K562 (cell line): Measurements from ENCODE around the gene UTP15. TPM values are rescaled to one million over a fixed set of nuclear protein-coding genes. Genes with fewer than 3 reads are reported as not detected.
A peak's percentile ranks its signal among the peaks of the same experiment; 100 is the strongest.

Experiments used
- ATAC-seq: fragments of 200-7000 bp; cut with Tn5 transposase; 3 replicates; pipeline ENCODE4 v1.9.1; 2020; ENCODE audit warnings: moderate library complexity
- BruUV-seq: library from RNA; stranded (reverse); fragments of 400-500 nt; replicated peaks from 2 replicates; lab custom pipeline; 2021; lab: Mats Ljungman, UMichigan
- CTCF ChIA-PET: fragments of 300-600 bp; formaldehyde crosslinking; extraction: SDS; loops from one replicate; lab custom pipeline; 2021; ENCODE audit warnings: low intra/inter-chr PET ratio; lab: Yijun Ruan, JAX
- POLR2A ChIA-PET: fragments of 300-600, 350-650 bp; sonication (Branson Sonifier 250); formaldehyde crosslinking; extraction: SDS; loops from one replicate; lab custom pipeline; 2021; ENCODE audit warnings: antibody characterized with exemption, inconsistent platforms; lab: Yijun Ruan, JAX
- DNase-seq, 4 experiments: peaks; one replicate each; pipeline versions ENCODE4 v3.0.0 to v3.0.0-alpha.2; 2011 to 2018; ENCODE audit warnings: low spot score in 3 of 4, mixed read lengths in 3 of 4; ENCODE audit errors: extremely low read depth in 1 of 4
- FAIRE-seq: peaks from 2 replicates; lab custom pipeline; 2011; peaks lifted over from hg19 to GRCh38; lab: Jason Lieb, UNC
- H2AFZ ChIP-seq: 2 replicates; pipeline ENCODE4 v1.6.0; 2011; ENCODE audit warnings: low read depth, low read length, control low read depth, inconsistent platforms
- H3K27ac ChIP-seq: fragments of 200-600 bp; 3 replicates; pipeline ENCODE4 v1.8.0; 2011; ENCODE audit warnings: low read depth, mild to moderate bottlenecking, control low read depth, inconsistent platforms, low read length, moderate library complexity, mixed read lengths; ENCODE audit errors: extremely low read depth
- H3K27me3 ChIP-seq, 2 experiments: fragments of 300-600 bp in 1 of 2; 2 replicates in 1 of 2; 3 replicates in 1 of 2; pipeline versions ENCODE4 v1.6.0 to v1.8.0; 2011; ENCODE audit warnings: inconsistent platforms in 2 of 2, low read length in 2 of 2, mild to moderate bottlenecking in 1 of 2, mixed read lengths in 1 of 2, moderate library complexity in 1 of 2; ENCODE audit not compliant: control insufficient read depth in 2 of 2, insufficient read depth in 2 of 2
- H3K36me3 ChIP-seq: fragments of 300-600 bp; 3 replicates; pipeline ENCODE4 v1.8.0; 2011; ENCODE audit warnings: mild to moderate bottlenecking, low read length, inconsistent platforms; ENCODE audit not compliant: control insufficient read depth, insufficient read depth
- H3K4me1 ChIP-seq, 2 experiments: fragments of 200-600 bp in 1 of 2; replicated peaks in 1 of 2; 2 replicates in 1 of 2; 3 replicates in 1 of 2; pipeline versions ENCODE4 v1.5.1 to v1.8.0; 2011; ENCODE audit warnings: inconsistent platforms in 2 of 2, low read length in 2 of 2, mild to moderate bottlenecking in 1 of 2, mixed read lengths in 1 of 2, moderate library complexity in 1 of 2; ENCODE audit not compliant: control insufficient read depth in 2 of 2, insufficient read depth in 2 of 2
- H3K4me2 ChIP-seq: 2 replicates; pipeline ENCODE4 v1.6.1; 2011; ENCODE audit warnings: low read length, control low read depth, inconsistent platforms, mixed read lengths; ENCODE audit not compliant: insufficient read depth
- H3K4me3 ChIP-seq: fragments of 200-600 bp; sonication (generic), shearing (Covaris generic); 2 replicates; pipeline ENCODE4 v1.5.1; 2016; ENCODE audit warnings: control low read depth, inconsistent platforms
- H3K79me2 ChIP-seq: fragments of 200-600 bp; 3 replicates; pipeline ENCODE4 v1.8.0; 2011; ENCODE audit warnings: low read length, inconsistent platforms; ENCODE audit not compliant: control insufficient read depth, insufficient read depth
- H3K9ac ChIP-seq, 2 experiments: 2 replicates each; pipeline versions ENCODE4 v1.6.0 to v1.6.1; 2011; ENCODE audit warnings: low read depth in 2 of 2, low read length in 2 of 2, control low read depth in 1 of 2, inconsistent platforms in 1 of 2, mild to moderate bottlenecking in 1 of 2, mixed read lengths in 1 of 2; ENCODE audit not compliant: insufficient read depth in 1 of 2
- H3K9me1 ChIP-seq: one replicate; pipeline ENCODE4 v1.6.0; 2011; ENCODE audit warnings: inconsistent platforms, mild to moderate bottlenecking, low read length, moderate library complexity; ENCODE audit not compliant: control insufficient read depth, insufficient read depth
- H3K9me3 ChIP-seq: replicated peaks from 2 replicates; pipeline ENCODE4 v1.5.1; 2011; ENCODE audit warnings: low read depth, low read length, inconsistent platforms; ENCODE audit not compliant: control insufficient read depth, insufficient read depth
- H4K20me1 ChIP-seq: replicated peaks from 2 replicates; pipeline ENCODE4 v1.6.1; 2011; ENCODE audit warnings: low read length, inconsistent platforms, mixed read lengths; ENCODE audit not compliant: control insufficient read depth, insufficient read depth
- ARID2 ChIP-seq: fragments of 450-650 bp; IDR thresholded peaks from 2 replicates; pipeline ENCODE4 v1.6.1; 2017; ENCODE audit warnings: antibody characterized with exemption, mild to moderate bottlenecking
- CBFB ChIP-seq: sonication (generic); formaldehyde crosslinking; IDR thresholded peaks from 2 replicates; pipeline ENCODE4 v1.4.0; 2020; ENCODE audit warnings: mild to moderate bottlenecking, missing genetic modification reagents
- CEBPB ChIP-seq: fragments of 450-650 bp; IDR thresholded peaks from 2 replicates; pipeline ENCODE4 v1.6.1; 2016; ENCODE audit warnings: missing genetic modification characterization, missing compliant biosample characterization
- CTBP1 ChIP-seq: fragments of 450-650 bp; IDR thresholded peaks from 2 replicates; pipeline ENCODE4 v1.6.1; 2016; ENCODE audit warnings: borderline replicate concordance
- DPF2 ChIP-seq: fragments of 450-650 bp; IDR thresholded peaks from 2 replicates; pipeline ENCODE4 v1.6.1; 2016
- ELK1 ChIP-seq: sonication (generic); formaldehyde crosslinking; IDR thresholded peaks from 2 replicates; pipeline ENCODE4 v1.8.1; 2022; ENCODE audit warnings: missing genetic modification reagents
- HMGN3 ChIP-seq: IDR thresholded peaks from 2 replicates; pipeline ENCODE4 v1.6.1; 2011; ENCODE audit warnings: borderline replicate concordance, low read depth, mild to moderate bottlenecking, mixed read lengths, low read length; ENCODE audit not compliant: insufficient read length; ENCODE audit errors: extremely low read depth
- LARP7 ChIP-seq: fragments of 450-650 bp; IDR thresholded peaks from 2 replicates; pipeline ENCODE4 v1.6.1; 2016
- MTA3 ChIP-seq: fragments of 450-650 bp; formaldehyde crosslinking; IDR thresholded peaks from 2 replicates; pipeline ENCODE4 v1.6.1; 2017; ENCODE audit warnings: mild to moderate bottlenecking, borderline replicate concordance
- NRF1 ChIP-seq, 2 experiments: fragments of 450-650 bp; IDR thresholded peaks in 1 of 2; conservative IDR thresholded peaks in 1 of 2; 2 replicates each; pipeline ENCODE4 v1.6.1; 2014; ENCODE audit warnings: mild to moderate bottlenecking in 2 of 2
- RAD21 ChIP-seq, 2 experiments: fragments of 250-450 bp in 1 of 2; fragments of 450-650 bp in 1 of 2; sonication (Bioruptor Pico) in 1 of 2; formaldehyde crosslinking in 1 of 2; IDR thresholded peaks in 1 of 2; conservative IDR thresholded peaks in 1 of 2; 2 replicates each; pipeline versions ENCODE4 v1.4.0 to v1.8.0; 2020 to 2022; ENCODE audit warnings: mild to moderate bottlenecking in 2 of 2, moderate library complexity in 1 of 2
- ZBTB7A ChIP-seq: IDR thresholded peaks from 2 replicates; pipeline ENCODE4 v1.6.1; 2011; ENCODE audit warnings: low read depth, mild to moderate bottlenecking, low read length, moderate library complexity, borderline replicate concordance; ENCODE audit not compliant: control insufficient read depth
- ZNF224 ChIP-seq: sonication (generic); formaldehyde crosslinking; IDR thresholded peaks from 2 replicates; pipeline ENCODE4 v1.8.0; 2022; ENCODE audit warnings: mild to moderate bottlenecking, missing genetic modification reagents
- ZNF316 ChIP-seq: fragments of 450-650 bp; IDR thresholded peaks from 2 replicates; pipeline ENCODE4 v1.6.1; 2016
- ZNF347 ChIP-seq: fragments of 450-650 bp; formaldehyde crosslinking; IDR thresholded peaks from 2 replicates; pipeline ENCODE4 v1.4.0; 2020; ENCODE audit warnings: low read depth, mild to moderate bottlenecking, moderate library complexity
- WGBS: fragments of 100-300 bp; shearing (Covaris generic); methylation state at CpG from one replicate; pipeline ENCODE4 v1.1.6; 2016; ENCODE audit warnings: low coverage, mixed read lengths; ENCODE audit not compliant: insufficient coverage; ENCODE audit errors: missing lambda C conversion rate; 5-methylcytosine and 5-hydroxymethylcytosine counted together
- in situ Hi-C: fragments of 300-500 bp; cut with MboI; formaldehyde crosslinking; loops from 4 replicates; pipeline ENCODE4 v1.15.0; 2018; ENCODE audit warnings: inconsistent platforms, mixed read lengths
- intact Hi-C: fragments of 100-400 bp; cut with micrococcal nuclease; formaldehyde crosslinking; loops from 2 replicates; pipeline ENCODE4 v1.14.2; 2022
- polyA plus RNA-seq, 8 experiments: library from polyadenylated mRNA; depleted of rRNA in 4 of 8; stranded (reverse) in 5 of 8; unstranded in 3 of 8; fragments of >200 nt; fragmentation: Nextera tagmentation in 2 of 8; fragmentation: Illumina TruSeq in 1 of 8; extraction: Ambion mirVana in 2 of 8; extraction: Trizol in 1 of 8; gene quantifications; 2 replicates each; pipeline versions ENCODE4 v1.2.1 to v1.2.3, GENCODE V29; 2011 to 2014; ENCODE audit warnings: inconsistent platforms in 1 of 8, missing spikeins in 1 of 8
- total RNA-seq, 7 experiments: library from RNA; depleted of rRNA in 6 of 7; stranded (reverse); fragments of >200 nt in 6 of 7; fragmentation: Illumina TruSeq in 2 of 7; extraction: Trizol in 2 of 7; gene quantifications; 2 replicates each; pipeline versions ENCODE4 v1.2.1 to v1.2.3, GENCODE V29; 2011 to 2021; ENCODE audit warnings: low replicate concordance in 1 of 7

The UTP15 gene
- total and polyA plus RNA-seq, 9 of the 15 experiments (the other 6 are each of a cell fraction or from before 2014, with no cell fraction given), result 28.1 to 49.3 (median 37.0) TPM

GRCh38 chr5:73565139-73565968 is at the start of gene UTP15, which contains the start of gene ANKRA2 (continued):
- TF ChIP-seq ZBTB7A, result peak; percentile 39; the same call in 1 of the 2 replicates

- peak; percentile 98 for FAIRE-seq
- Histone ChIP-seq H2AFZ (peak overlapping the region; percentile 67), H3K79me2 (no peaks in the 10 kb centered on the region), H3K27ac (no peak overlapping the region), H3K27me3 (peaks cover 0 to 6% of the 10 kb centered on the region in 2 experiments; a peak in 2 of 5 replicates), H3K36me3 (no peaks in the 10 kb centered on the region), H3K9ac (no peak overlapping the region), H3K4me3 (no peak overlapping the region), H3K9me3 (no peaks in the 10 kb centered on the region), H3K4me2 (no peak overlapping the region; the same call in 1 of the 2 replicates), H3K4me1 (peaks cover 0 to 2% of the 10 kb centered on the region in 2 experiments; a peak in 1 of 5 replicates), H4K20me1 (no peaks in the 10 kb centered on the region), H3K9me1 (no peaks in the 10 kb centered on the region)
- POLR2A ChIA-PET, result interaction anchor here (1.1 kb wide), 1 partner anchor 43 kb away, joined by 3 read pairs; no protein-coding TSS in a partner anchor
- peak; percentile 74 to 84 (median 80) for DNase-seq
- intact Hi-C loops, result loop anchor here (1.0 to 10.0 kb wide), 5 partner anchors 17 to 273 kb away; no protein-coding TSS in a partner anchor
- peak; percentile 99 for ATAC-seq
- in situ Hi-C loops, result no loop called here
- 14% methylated on average over 14 of the region's 16 CpGs for WGBS
- CTCF ChIA-PET, result interaction anchor here (0.6 to 2.4 kb wide), 7 partner anchors 9 to 272 kb away, joined by 3 to 14 read pairs (median 4); no protein-coding TSS in a partner anchor
- BruUV-seq, result no TSS peak
- TF ChIP-seq CBFB (CRISPR knock-in tag), result 0 out of 2 replicates have a peak, but pooled peaks have one; percentile 17
- TF ChIP-seq ZNF347 (CRISPR knock-in tag), result no peak
- TF ChIP-seq ELK1, result no peak
- peak; percentile 25; the same call in 1 of the 2 replicates for TF ChIP-seq CTBP1
- no peak for TF ChIP-seq HMGN3
- peak; percentile 68 to 75 for TF ChIP-seq NRF1 (conservative IDR thresholded peaks at IDR 0.05 in 1 of 2, IDR thresholded peaks at IDR 0.05 in 1 of 2)
- TF ChIP-seq LARP7, result 0 out of 2 replicates have a peak, but pooled peaks have one; percentile 17
- peak; percentile 54; the same call in 1 of the 2 replicates for TF ChIP-seq MTA3
- TF ChIP-seq ZNF224 (CRISPR knock-in tag), result no peak
- peak; percentile 49; the same call in 1 of the 2 replicates for TF ChIP-seq ARID2
- TF ChIP-seq ZNF316, result 0 out of 2 replicates have a peak, but pooled peaks have one; percentile 1
- TF ChIP-seq RAD21 (CRISPR knock-in tag; conservative IDR thresholded peaks at IDR 0.05 in 1 of 2, IDR thresholded peaks at IDR 0.05 in 1 of 2), result peak; percentile 68 to 85
- peak; percentile 42; the same call in 1 of the 2 replicates for TF ChIP-seq DPF2
- no peak for TF ChIP-seq CEBPB (tag)
Measured at GRCh38 chr5:73519531-73520283, 45.8 kb upstream of the UTP15 start.
